ENCODE measurements around the gene ADAMTS12.

ADAMTS12 gene

DNA sequence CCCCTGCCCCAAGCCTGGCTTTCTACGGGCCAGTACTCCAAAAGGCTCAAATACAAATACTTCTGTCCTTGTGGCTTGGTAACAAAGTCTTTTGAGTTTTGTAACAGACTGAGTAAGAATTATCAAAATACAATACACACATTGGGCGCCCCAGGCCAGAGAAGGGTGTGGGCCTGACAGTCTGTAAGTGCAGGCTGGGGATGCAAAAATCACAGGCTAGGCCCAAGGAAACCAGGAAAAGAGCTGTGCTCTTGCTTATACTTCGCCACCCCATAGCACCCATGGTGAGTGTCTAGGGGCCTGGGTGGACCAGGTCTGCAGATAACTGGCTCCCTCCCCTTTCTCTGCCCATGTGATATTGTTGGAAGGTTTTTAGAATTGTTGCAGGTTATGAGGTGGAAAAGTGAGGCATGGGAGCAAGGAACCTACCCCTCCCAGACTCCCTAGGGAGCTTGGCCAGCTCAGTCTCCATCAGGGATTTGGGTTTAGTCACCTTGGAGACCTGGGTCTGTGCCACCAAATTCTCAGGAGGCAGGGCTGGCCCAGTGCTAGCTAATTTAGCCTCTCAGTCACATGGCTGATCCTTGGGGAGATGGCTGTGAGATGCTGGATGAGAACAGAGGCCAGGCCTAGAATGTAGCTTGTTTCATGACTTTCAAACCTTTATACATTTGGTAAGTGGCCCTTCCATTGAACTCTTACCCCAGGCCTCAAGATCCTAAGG, 378.2 kb downstream of the ADAMTS12 start:
- DNase-seq (ENCODE audit: low read depth in 1 of 2, low spot score in 1 of 2), result no peak
- TF ChIP-seq JUND (IDR thresholded peaks at IDR 0.05; ENCODE audit: low read depth), result no peak
- in situ Hi-C loops (cut with HindIII; ENCODE audit: low pct_unique_long_range_greater_than_20kb, low sequenced_read_pairs), result no loop called here

DNA sequence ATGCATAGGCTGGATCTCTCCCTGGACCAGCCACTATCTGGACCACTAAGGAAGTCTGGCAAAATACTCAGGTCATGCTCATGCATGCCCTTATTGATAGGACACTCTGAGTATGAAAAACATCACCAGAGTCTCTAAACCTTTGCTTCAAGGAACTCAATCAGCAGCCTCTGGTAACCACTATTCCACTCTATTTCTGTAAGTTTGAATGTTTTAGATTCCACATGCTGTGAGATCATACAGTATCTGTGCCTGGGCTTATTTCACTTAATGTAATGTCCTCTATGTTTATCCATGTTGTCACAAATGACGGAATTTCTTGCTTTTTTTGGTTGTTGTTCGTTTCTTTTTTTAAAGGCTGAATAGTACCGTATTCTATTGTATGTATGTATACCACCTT, 382.8 kb downstream of the ADAMTS12 start:
- TF ChIP-seq JUND (IDR thresholded peaks at IDR 0.05; ENCODE audit: low read depth), result no peak
- DNase-seq (ENCODE audit: low read depth in 1 of 2, low spot score in 1 of 2), result no peak
- in situ Hi-C loops (cut with HindIII; ENCODE audit: low pct_unique_long_range_greater_than_20kb, low sequenced_read_pairs), result no loop called here

DNA sequence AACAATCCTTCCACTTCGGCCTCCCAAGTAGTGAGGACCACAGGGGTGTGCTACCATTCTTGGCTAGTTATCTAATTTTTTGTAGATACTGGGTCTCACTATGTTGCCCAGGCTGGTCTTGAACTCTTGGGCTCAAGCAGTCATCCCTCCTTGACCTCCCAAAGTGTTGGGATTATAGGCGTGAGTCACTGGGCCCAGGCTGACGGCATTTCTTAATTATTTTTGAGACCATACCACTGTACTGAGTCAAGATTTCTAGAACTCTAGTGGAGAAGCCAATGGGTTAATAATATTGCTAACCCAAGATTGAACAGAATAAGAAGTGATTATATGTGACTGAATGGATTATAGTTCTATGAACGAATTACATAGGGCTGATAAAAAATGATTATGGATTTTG, 384.4 kb downstream of the ADAMTS12 start:
- in situ Hi-C loops (cut with HindIII; ENCODE audit: low pct_unique_long_range_greater_than_20kb, low sequenced_read_pairs), result no loop called here
- no peak for DNase-seq (ENCODE audit: low read depth in 1 of 2, low spot score in 1 of 2)
- no peak for TF ChIP-seq JUND (IDR thresholded peaks at IDR 0.05; ENCODE audit: low read depth)

DNA sequence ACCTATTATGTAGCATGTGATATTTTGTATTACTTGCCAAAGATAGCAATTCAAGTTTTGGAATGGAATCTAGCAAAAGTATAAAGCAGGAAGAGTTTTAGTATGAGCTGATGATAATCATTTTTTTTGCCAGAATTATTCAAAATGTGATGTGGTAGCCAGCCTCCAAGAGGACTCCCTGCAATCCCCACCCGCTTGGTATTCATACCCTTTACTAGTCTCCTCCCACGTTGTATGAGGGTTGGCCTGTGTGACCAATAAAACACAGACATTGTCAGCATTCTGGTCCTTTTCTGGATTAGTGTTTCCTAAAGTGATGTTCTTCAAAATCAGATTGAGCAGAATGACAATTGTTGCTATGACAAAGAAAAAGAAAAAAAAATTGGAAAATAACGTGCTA, 387.2 kb downstream of the ADAMTS12 start:
- TF ChIP-seq JUND (IDR thresholded peaks at IDR 0.05; ENCODE audit: low read depth), result no peak
- in situ Hi-C loops (cut with HindIII; ENCODE audit: low pct_unique_long_range_greater_than_20kb, low sequenced_read_pairs), result no loop called here

GRCh38 chr5:33501899-33502298, 389.9 kb downstream of the ADAMTS12 start:
- DNase-seq (ENCODE audit: low read depth in 1 of 2, low spot score in 1 of 2), result no peak
- in situ Hi-C loops (cut with HindIII; ENCODE audit: low pct_unique_long_range_greater_than_20kb, low sequenced_read_pairs), result no loop called here
- no peak for TF ChIP-seq JUND (IDR thresholded peaks at IDR 0.05; ENCODE audit: low read depth)

More for the DNA sequence above, 387.2 kb downstream of the ADAMTS12 start:
- DNase-seq (ENCODE audit: low read depth in 1 of 2, low spot score in 1 of 2), result no peak

DNA sequence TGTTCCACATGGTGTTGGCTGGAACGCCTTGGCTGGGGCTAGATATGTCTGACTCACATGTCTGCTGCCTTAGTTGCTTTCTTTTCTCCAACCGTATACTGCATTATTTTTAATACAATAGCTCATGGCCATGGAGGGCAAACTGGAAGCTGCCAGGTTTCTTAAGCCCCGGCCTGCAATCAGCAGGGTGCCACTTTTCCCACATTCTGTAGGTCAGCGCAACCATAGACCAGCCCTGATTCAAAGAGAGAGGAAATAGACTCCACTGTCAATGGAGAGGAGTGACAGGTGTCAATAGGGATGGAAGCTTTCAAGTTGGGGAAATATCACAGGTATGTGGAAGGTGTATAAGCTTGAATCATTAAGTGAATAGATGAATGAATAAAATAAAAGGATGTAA, 390.5 kb downstream of the ADAMTS12 start:
- TF ChIP-seq JUND (IDR thresholded peaks at IDR 0.05; ENCODE audit: low read depth), result no peak
- DNase-seq (ENCODE audit: low read depth in 1 of 2, low spot score in 1 of 2), result no peak
- in situ Hi-C loops (cut with HindIII; ENCODE audit: low pct_unique_long_range_greater_than_20kb, low sequenced_read_pairs), result no loop called here

DNA sequence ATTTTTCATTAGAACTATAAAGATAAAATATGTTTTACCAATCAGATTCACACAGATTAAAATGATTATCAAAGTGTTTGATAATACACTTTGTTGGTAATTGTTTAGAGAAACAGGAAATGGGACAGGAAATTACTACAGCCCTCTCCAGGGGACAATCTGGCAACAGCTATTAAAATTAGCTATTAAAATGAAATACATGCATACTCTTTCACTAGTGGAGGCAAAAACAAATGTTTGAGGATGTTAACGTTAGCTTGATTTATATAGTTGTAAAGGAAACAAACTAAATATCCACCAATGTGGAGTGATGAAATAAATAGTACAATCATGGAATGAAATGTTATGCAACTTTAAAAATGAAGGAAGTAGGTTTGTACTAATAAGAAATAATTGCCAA, 397.3 kb downstream of the ADAMTS12 start:
- no peak for DNase-seq (ENCODE audit: low read depth in 1 of 2, low spot score in 1 of 2)
- no peak for TF ChIP-seq JUND (IDR thresholded peaks at IDR 0.05; ENCODE audit: low read depth)
- in situ Hi-C loops (cut with HindIII; ENCODE audit: low pct_unique_long_range_greater_than_20kb, low sequenced_read_pairs), result no loop called here

GRCh38 chr5:33491941-33492340, 399.8 kb downstream of the ADAMTS12 start:
- TF ChIP-seq JUND (IDR thresholded peaks at IDR 0.05; ENCODE audit: low read depth), result no peak
- in situ Hi-C loops (cut with HindIII; ENCODE audit: low pct_unique_long_range_greater_than_20kb, low sequenced_read_pairs), result no loop called here
- DNase-seq (ENCODE audit: low read depth in 1 of 2, low spot score in 1 of 2), result no peak

DNA sequence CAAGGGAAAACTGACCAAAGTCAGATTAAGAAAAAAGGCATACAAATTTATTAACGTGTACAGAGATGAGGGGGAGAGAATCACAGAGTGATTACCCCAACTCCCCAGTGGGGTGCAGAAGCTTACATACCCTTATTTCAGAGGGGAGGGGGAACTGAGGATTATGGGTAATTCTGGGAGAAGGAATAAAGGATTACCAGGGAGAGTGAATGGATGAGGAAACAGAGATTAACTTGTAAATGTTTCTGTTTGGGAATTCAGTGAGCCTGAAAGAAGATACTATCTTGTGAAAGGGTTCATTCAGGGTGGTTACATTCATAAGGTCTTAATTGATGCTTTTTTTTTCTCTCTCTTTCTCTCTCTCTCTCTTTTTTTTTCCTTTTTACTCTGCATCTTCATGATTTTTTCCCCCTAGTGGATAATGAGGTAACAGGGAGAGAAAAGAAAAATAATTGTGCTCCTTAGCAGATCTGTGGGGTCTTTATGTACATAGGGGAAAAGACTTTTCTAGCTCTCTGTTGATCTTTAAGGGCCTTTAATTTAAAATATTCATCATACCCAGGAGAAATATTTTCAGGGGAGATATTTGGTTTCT, 401.6 kb downstream of the ADAMTS12 start:
- in situ Hi-C loops (cut with HindIII; ENCODE audit: low pct_unique_long_range_greater_than_20kb, low sequenced_read_pairs), result no loop called here
- DNase-seq (ENCODE audit: low read depth in 1 of 2, low spot score in 1 of 2), result no peak

DNA sequence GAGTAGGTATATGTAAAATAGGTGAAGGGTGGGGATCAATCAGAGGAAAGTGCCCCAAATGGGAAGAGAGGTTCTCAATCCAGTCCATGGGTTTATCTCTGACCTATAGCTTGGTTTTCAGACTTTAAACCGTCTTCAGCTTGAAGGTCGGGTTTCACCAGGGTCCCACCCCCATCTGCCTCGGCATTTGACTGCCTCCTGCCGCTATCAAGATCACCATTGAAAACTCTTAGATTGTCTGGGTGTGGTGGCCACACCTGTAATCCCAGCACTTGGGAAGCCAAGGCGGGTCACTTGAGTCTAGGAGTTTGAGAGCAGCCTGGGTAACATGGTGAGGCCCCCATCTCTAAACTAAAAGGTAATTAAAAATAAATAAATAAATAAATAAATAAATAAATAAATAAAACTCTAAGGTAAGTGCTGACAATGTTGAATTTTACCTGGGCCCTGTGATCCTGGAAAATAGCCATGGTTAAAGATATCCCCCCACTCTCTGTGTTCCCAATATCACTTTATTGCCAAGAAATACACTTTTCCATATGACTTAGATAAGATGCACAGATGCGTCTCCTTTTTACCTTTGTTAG, 402.2 kb downstream of the ADAMTS12 start:
- no peak for TF ChIP-seq JUND (IDR thresholded peaks at IDR 0.05; ENCODE audit: low read depth)
- DNase-seq (ENCODE audit: low read depth in 1 of 2, low spot score in 1 of 2), result no peak
- in situ Hi-C loops (cut with HindIII; ENCODE audit: low pct_unique_long_range_greater_than_20kb, low sequenced_read_pairs), result no loop called here

More for the DNA sequence above, 401.6 kb downstream of the ADAMTS12 start:
- no peak for TF ChIP-seq JUND (IDR thresholded peaks at IDR 0.05; ENCODE audit: low read depth)

DNA sequence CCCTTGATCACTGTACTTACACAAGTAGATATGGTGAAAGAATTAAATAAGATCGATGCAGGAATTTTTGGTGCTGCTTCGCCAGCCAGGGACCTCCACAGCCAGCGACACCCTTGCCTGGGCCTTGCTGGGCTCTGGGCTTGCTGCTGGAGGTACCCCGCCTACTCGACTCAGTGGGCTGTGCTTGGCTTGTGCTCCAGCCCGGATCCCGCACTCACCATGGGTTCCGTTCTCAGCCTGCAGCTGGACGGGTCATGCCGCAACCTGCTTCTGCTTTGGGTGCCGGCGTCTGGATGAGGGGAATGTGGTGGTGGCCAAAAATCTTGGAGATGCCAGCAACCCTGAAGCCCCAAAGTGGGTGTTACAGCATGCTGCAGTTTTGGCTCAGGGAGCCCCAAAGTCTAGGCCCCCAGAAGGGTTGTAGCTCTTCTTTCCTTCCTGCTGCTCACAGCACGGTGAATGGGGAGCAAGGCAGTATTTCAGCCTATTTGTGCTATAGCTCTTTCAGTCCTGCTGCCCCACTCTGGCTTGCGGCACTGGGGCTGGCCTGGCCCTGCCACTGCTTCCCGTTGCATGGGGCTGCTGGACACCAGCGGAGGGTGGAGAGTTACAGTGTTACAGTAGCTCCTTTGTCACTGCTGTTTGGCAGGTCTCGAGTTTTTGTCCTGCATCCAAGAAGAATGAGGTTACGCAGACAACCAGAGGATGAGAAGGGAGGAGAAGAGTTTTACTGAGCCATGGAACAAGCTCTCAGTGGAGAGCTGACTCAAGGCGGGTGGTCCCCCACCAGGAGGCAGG, 403.0 kb downstream of the ADAMTS12 start:
- TF ChIP-seq JUND (IDR thresholded peaks at IDR 0.05; ENCODE audit: low read depth), result no peak
- no peak for DNase-seq (ENCODE audit: low read depth in 1 of 2, low spot score in 1 of 2)
- in situ Hi-C loops (cut with HindIII; ENCODE audit: low pct_unique_long_range_greater_than_20kb, low sequenced_read_pairs), result no loop called here

GRCh38 chr5:33487236-33487635, 404.6 kb downstream of the ADAMTS12 start:
- DNase-seq (ENCODE audit: low read depth in 1 of 2, low spot score in 1 of 2), result no peak
- no peak for TF ChIP-seq JUND (IDR thresholded peaks at IDR 0.05; ENCODE audit: low read depth)
- in situ Hi-C loops (cut with HindIII; ENCODE audit: low pct_unique_long_range_greater_than_20kb, low sequenced_read_pairs), result no loop called here

DNA sequence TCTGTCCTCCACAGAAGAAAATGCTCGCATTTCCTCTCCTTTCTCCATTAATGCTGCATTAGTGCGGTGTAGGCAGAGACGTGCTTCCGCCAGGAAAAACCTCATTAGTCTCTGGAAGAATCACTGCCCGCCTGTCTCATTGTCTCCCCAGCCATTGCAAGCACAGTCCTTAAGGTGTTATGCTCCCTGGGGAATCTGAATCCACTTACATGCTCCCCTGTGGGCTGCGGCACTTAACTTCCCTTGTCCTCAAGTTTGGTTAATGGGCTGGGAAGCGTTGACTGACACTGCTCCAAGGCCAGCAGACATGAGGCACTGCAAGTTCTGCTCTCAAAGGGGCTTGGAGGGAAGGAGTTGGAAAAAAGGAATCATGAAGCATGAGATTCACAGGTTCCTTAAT, 409.5 kb downstream of the ADAMTS12 start:
- in situ Hi-C loops (cut with HindIII; ENCODE audit: low pct_unique_long_range_greater_than_20kb, low sequenced_read_pairs), result no loop called here
- TF ChIP-seq JUND (IDR thresholded peaks at IDR 0.05; ENCODE audit: low read depth), result no peak
- DNase-seq (ENCODE audit: low read depth in 1 of 2, low spot score in 1 of 2), result no peak

Data from T47D (cell line).